ENCODE measurements around the gene GAPDH.

- TF ChIP-seq, protein P1, sequence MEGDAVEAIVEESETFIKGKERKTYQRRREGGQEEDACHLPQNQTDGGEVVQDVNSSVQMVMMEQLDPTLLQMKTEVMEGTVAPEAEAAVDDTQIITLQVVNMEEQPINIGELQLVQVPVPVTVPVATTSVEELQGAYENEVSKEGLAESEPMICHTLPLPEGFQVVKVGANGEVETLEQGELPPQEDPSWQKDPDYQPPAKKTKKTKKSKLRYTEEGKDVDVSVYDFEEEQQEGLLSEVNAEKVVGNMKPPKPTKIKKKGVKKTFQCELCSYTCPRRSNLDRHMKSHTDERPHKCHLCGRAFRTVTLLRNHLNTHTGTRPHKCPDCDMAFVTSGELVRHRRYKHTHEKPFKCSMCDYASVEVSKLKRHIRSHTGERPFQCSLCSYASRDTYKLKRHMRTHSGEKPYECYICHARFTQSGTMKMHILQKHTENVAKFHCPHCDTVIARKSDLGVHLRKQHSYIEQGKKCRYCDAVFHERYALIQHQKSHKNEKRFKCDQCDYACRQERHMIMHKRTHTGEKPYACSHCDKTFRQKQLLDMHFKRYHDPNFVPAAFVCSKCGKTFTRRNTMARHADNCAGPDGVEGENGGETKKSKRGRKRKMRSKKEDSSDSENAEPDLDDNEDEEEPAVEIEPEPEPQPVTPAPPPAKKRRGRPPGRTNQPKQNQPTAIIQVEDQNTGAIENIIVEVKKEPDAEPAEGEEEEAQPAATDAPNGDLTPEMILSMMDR (IDR thresholded peaks at IDR 0.05; ENCODE audit: insufficient read depth, low read length): no peak
- TF ChIP-seq POLR2AphosphoS5 (IDR thresholded peaks at IDR 0.05; ENCODE audit: low read depth) (no peak), GABPA (IDR thresholded peaks at IDR 0.05; ENCODE audit: low read depth) (no peak)
- TF ChIP-seq, protein P2, sequence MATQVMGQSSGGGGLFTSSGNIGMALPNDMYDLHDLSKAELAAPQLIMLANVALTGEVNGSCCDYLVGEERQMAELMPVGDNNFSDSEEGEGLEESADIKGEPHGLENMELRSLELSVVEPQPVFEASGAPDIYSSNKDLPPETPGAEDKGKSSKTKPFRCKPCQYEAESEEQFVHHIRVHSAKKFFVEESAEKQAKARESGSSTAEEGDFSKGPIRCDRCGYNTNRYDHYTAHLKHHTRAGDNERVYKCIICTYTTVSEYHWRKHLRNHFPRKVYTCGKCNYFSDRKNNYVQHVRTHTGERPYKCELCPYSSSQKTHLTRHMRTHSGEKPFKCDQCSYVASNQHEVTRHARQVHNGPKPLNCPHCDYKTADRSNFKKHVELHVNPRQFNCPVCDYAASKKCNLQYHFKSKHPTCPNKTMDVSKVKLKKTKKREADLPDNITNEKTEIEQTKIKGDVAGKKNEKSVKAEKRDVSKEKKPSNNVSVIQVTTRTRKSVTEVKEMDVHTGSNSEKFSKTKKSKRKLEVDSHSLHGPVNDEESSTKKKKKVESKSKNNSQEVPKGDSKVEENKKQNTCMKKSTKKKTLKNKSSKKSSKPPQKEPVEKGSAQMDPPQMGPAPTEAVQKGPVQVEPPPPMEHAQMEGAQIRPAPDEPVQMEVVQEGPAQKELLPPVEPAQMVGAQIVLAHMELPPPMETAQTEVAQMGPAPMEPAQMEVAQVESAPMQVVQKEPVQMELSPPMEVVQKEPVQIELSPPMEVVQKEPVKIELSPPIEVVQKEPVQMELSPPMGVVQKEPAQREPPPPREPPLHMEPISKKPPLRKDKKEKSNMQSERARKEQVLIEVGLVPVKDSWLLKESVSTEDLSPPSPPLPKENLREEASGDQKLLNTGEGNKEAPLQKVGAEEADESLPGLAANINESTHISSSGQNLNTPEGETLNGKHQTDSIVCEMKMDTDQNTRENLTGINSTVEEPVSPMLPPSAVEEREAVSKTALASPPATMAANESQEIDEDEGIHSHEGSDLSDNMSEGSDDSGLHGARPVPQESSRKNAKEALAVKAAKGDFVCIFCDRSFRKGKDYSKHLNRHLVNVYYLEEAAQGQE (IDR thresholded peaks at IDR 0.05; ENCODE audit: insufficient replicate concordance, low read depth): no peak
Measured at GRCh38 chr12:6532927-6533652, 1.2 kb upstream of the GAPDH start.

Data from HL-60 (cell line).